ENCODE results near the gene DAZAP2.

GRCh38 chr12:51214895-51215294 is 23.7 kb upstream of the DAZAP2 start:
- no peak for TF ChIP-seq EZH2phosphoT487 (IDR thresholded peaks at IDR 0.05; ENCODE audit: insufficient read depth, low read depth)
- TF ChIP-seq EZH2 (IDR thresholded peaks at IDR 0.05; ENCODE audit: insufficient read depth, poor library complexity, severe bottlenecking) = no peak

Measured in GM23248 (cell line).